Sigmoid colon (tissue), 7 donors: ENCODE data around the gene UBE2Q1. TPM values are rescaled to one million over a fixed set of nuclear protein-coding genes. Genes with fewer than 3 reads are reported as not detected.

Experiments used
- DNase-seq: peaks from one replicate; pipeline ENCODE4 v3.0.0-alpha.2; 2019
- H3K27ac ChIP-seq, 4 donors: fragments of 200-600 bp; sonication (generic); one replicate each; pipeline ENCODE4 v1.5.1; 2016 to 2019; ENCODE audit warnings: mild to moderate bottlenecking in 1 of 4
- H3K27me3 ChIP-seq, 3 donors: fragments of 200-600 bp; sonication (generic); one replicate each; pipeline ENCODE4 v1.5.1; 2019; ENCODE audit warnings: mild to moderate bottlenecking in 1 of 3
- H3K36me3 ChIP-seq, 4 donors: fragments of 200-600 bp; sonication (generic); one replicate each; pipeline ENCODE4 v1.5.1; 2016 to 2019
- H3K4me1 ChIP-seq, 4 donors: fragments of 200-600 bp; sonication (generic); one replicate each; pipeline ENCODE4 v1.5.1; 2017 to 2019
- H3K4me3 ChIP-seq, 4 donors: fragments of 200-600 bp; sonication (generic); one replicate each; pipeline ENCODE4 v1.5.1; 2017 to 2019; ENCODE audit warnings: mild to moderate bottlenecking in 2 of 4, moderate library complexity in 1 of 4
- H3K9me3 ChIP-seq, 4 donors: fragments of 200-600 bp in 3 of 4; sonication (generic) in 3 of 4; one replicate each; pipeline versions ENCODE4 v1.5.1 to v1.6.1; 2013 to 2019
- EP300 ChIP-seq, 4 donors: sonication (generic); formaldehyde crosslinking; IDR thresholded peaks; one replicate each; pipeline ENCODE4 v1.6.1; 2017; ENCODE audit warnings: antibody characterized with exemption in 4 of 4
- POLR2A ChIP-seq, 2 donors: fragments of 450-650 bp; IDR thresholded peaks; one replicate each; pipeline ENCODE4 v1.6.1; 2016; ENCODE audit warnings: antibody characterized with exemption in 2 of 2, mild to moderate bottlenecking in 2 of 2, moderate library complexity in 2 of 2
- POLR2AphosphoS5 ChIP-seq, 4 donors: sonication (generic); formaldehyde crosslinking; IDR thresholded peaks; one replicate each; pipeline ENCODE4 v1.6.1; 2017; ENCODE audit warnings: antibody characterized with exemption in 4 of 4
- WGBS, 2 donors: extraction: QIAGEN DNeasy Blood & Tissue Kit; methylation state at CpG; one replicate each; pipeline ENCODE4 v1.1.7; 2013; 5-methylcytosine and 5-hydroxymethylcytosine counted together
- intact Hi-C: fragments of 100-400 bp; cut with DNase I; formaldehyde crosslinking; loops from one replicate; pipeline ENCODE4 v1.15.1; 2023
- polyA plus RNA-seq, 3 donors: library from polyadenylated mRNA; stranded (reverse); fragments of 200-250 nt; gene quantifications; one replicate each; pipeline ENCODE4 v1.2.3, GENCODE V29; 2013
- total RNA-seq, 4 donors: library from RNA; depleted of rRNA; stranded (reverse); fragments of >200 nt; gene quantifications; one replicate each; pipeline ENCODE4 v1.1.0, GENCODE V29; 2016
- TF ChIP-seq, protein P1 (sequence below), 4 experiments: fragments of 450-650 bp in 3 of 4; fragments of 200-600 bp in 1 of 4; IDR thresholded peaks; one replicate each; pipeline ENCODE4 v1.5.1; 2016 to 2019; ENCODE audit warnings: antibody characterized with exemption in 4 of 4, mild to moderate bottlenecking in 3 of 4, moderate library complexity in 2 of 4
- donor health status: healthy with polysubstance abuse.
- donor health status: Bipolar disorder and iron deficiency.
- donor health status: healthy.

UBE2Q1 gene
- total and polyA plus RNA-seq, 7 donors, result 15.1 to 40.7 (median 18.9) TPM

GRCh38 chr1:154582885-154583284 is 24.4 kb upstream of the UBE2Q1 start:
- H3K9me3 ChIP-seq, result no peaks in the 10 kb centered on the region
- H3K4me3 ChIP-seq, result no peak overlapping the region
- peaks cover 0 to 17% (median 10%) of the 10 kb centered on the region in 4 donors for H3K4me1 ChIP-seq
- peaks cover 39 to 99% (median 66%) of the 10 kb centered on the region in 4 donors for H3K36me3 ChIP-seq
- 90 to 91% methylated on average over 6 of the region's 6 CpGs for WGBS, 2 donors
- intact Hi-C loops, result no loop called here
- peak overlapping the region in 2 of 4 donors; percentile 30 to 47 for H3K27ac ChIP-seq
- TF ChIP-seq EP300 (IDR thresholded peaks at IDR 0.05) (no peak), POLR2A (IDR thresholded peaks at IDR 0.05) (no peak), POLR2AphosphoS5 (IDR thresholded peaks at IDR 0.05) (no peak)
- TF ChIP-seq, protein P1, sequence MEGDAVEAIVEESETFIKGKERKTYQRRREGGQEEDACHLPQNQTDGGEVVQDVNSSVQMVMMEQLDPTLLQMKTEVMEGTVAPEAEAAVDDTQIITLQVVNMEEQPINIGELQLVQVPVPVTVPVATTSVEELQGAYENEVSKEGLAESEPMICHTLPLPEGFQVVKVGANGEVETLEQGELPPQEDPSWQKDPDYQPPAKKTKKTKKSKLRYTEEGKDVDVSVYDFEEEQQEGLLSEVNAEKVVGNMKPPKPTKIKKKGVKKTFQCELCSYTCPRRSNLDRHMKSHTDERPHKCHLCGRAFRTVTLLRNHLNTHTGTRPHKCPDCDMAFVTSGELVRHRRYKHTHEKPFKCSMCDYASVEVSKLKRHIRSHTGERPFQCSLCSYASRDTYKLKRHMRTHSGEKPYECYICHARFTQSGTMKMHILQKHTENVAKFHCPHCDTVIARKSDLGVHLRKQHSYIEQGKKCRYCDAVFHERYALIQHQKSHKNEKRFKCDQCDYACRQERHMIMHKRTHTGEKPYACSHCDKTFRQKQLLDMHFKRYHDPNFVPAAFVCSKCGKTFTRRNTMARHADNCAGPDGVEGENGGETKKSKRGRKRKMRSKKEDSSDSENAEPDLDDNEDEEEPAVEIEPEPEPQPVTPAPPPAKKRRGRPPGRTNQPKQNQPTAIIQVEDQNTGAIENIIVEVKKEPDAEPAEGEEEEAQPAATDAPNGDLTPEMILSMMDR (IDR thresholded peaks at IDR 0.05), result no peak
- DNase-seq, result no peak
- no peaks in the 10 kb centered on the region for H3K27me3 ChIP-seq

DNA sequence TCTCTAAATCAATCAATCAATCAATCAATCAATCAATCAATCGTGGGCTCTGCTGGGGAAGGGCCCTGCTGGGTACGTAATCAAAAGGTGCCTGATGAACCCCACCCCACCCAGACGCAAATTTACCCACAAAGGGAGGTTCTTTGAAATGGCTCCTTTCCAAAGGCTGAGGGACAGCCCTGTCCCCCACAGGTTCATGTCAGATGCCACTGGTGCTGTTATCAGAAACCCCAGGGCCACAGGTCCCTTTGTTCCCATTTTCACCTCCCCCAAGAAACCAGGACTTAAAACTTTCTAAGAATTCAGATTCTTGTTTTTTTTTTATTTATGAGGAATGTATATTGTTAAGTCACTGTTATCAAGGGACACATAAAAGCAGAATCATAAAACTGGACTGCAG is 23.3 kb upstream of the UBE2Q1 start:
- WGBS, 2 donors, result 75 to 82% methylated on average over 3 of the region's 3 CpGs
- H3K36me3 ChIP-seq, result peaks cover 32 to 87% (median 55%) of the 10 kb centered on the region in 4 donors
- no peak for DNase-seq
- TF ChIP-seq POLR2A (IDR thresholded peaks at IDR 0.05) (no peak), EP300 (IDR thresholded peaks at IDR 0.05) (no peak), POLR2AphosphoS5 (IDR thresholded peaks at IDR 0.05) (no peak)
- TF ChIP-seq, protein P1 (IDR thresholded peaks at IDR 0.05), result no peak
- no peaks in the 10 kb centered on the region for H3K27me3 ChIP-seq
- H3K9me3 ChIP-seq, result no peaks in the 10 kb centered on the region
- intact Hi-C loops, result no loop called here
- no peak overlapping the region for H3K4me3 ChIP-seq
- no peak overlapping the region for H3K27ac ChIP-seq
- peaks cover 0 to 17% (median 10%) of the 10 kb centered on the region in 4 donors for H3K4me1 ChIP-seq

- WGBS, 2 donors, result 77 to 91% methylated on average over 8 of the region's 8 CpGs
- intact Hi-C loops, result no loop called here
These were observed 20.9 kb upstream of the UBE2Q1 start for GRCh38 chr1:154579374-154579773.

GRCh38 chr1:154578058-154578418 is 19.6 kb upstream of the UBE2Q1 start:
- no peak for DNase-seq
- Histone ChIP-seq H3K27me3 (no peaks in the 10 kb centered on the region), H3K4me1 (peaks cover 0 to 3% (median 0%) of the 10 kb centered on the region in 4 donors), H3K27ac (no peak overlapping the region), H3K9me3 (no peaks in the 10 kb centered on the region), H3K4me3 (no peak overlapping the region), H3K36me3 (peaks cover 3 to 50% (median 23%) of the 10 kb centered on the region in 4 donors)
- intact Hi-C loops, result no loop called here
- 66 to 71% methylated on average over 6 of the region's 6 CpGs for WGBS, 2 donors
- TF ChIP-seq POLR2AphosphoS5 (IDR thresholded peaks at IDR 0.05) (no peak), EP300 (IDR thresholded peaks at IDR 0.05) (no peak), POLR2A (IDR thresholded peaks at IDR 0.05) (no peak)
- TF ChIP-seq, protein P1 (IDR thresholded peaks at IDR 0.05), result no peak

More at GRCh38 chr1:154579374-154579773, 20.9 kb upstream of the UBE2Q1 start:
- no peak for DNase-seq
- peaks cover 11 to 63% (median 31%) of the 10 kb centered on the region in 4 donors for H3K36me3 ChIP-seq
- no peak for TF ChIP-seq POLR2AphosphoS5 (IDR thresholded peaks at IDR 0.05)
- TF ChIP-seq, protein P1 (IDR thresholded peaks at IDR 0.05), result no peak
- H3K4me1 ChIP-seq, result peaks cover 0 to 16% (median 9%) of the 10 kb centered on the region in 4 donors
- H3K27ac ChIP-seq, result no peak overlapping the region
- no peaks in the 10 kb centered on the region for H3K9me3 ChIP-seq
- no peaks in the 10 kb centered on the region for H3K27me3 ChIP-seq
- H3K4me3 ChIP-seq, result no peak overlapping the region
